ENCODE data around the gene ABHD17B.

Gene ABHD17B

GRCh38 chr9:71816916-71817451 is 94.0 kb downstream of the ABHD17B start:
- no peak for TF ChIP-seq CTCF (IDR thresholded peaks at IDR 0.05; ENCODE audit: low read depth, low read length)
- no peak overlapping the region for H3K4me3 ChIP-seq (ENCODE audit: low read depth, low read length)
- no peak for DNase-seq (ENCODE audit: low read depth)

Measured in NB4 (cell line).